ENCODE data around the gene TTYH1.
"Not testable (repeated sequence)": the region's sequence is repeated elsewhere in the genome, so short reads cannot be mapped to it uniquely, and the experiment has no call there.

Gene TTYH1

DNA sequence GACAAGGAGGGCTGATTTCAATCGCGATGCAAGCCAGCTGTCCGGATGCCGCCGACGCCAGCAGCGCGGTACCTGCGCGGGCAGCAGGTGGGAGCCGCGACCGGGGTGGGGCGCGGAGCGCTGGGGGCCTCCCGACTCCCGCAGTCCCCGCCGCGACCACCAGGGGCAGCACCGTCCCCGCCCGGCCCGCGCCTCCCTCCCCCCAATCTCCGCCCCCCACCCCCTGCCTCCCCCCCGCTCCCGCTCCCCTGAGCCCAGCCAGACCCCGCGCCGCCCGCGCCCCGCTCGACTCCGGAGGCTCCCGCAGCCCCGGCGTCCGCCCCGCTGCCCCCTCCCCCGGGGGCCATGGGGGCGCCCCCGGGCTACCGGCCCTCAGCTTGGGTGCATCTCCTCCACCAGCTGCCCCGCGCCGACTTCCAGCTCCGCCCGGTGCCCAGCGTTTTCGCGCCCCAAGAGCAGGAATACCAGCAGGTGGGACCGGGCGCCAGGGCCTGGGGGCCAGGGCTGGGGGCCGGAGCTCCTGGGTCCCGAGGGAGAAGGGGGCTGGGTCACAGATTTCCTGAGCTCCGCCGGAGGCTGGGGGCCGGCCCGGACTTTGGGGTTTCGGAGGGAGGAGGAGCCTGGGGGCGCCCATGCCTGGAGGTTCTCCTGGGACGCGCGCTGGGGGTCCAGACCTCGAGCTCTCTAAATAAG, at the start of gene TTYH1:
TSS of gene TTYH1 (plus strand) at position 257 of the 693 bp plus-strand sequence. CDS start at position 346, 89 bp downstream.
- DNase-seq (ENCODE audit: low read depth), result no peak

GRCh38 chr19:54365798-54366197, 49.5 kb upstream of the TTYH1 start:
- not testable (repeated sequence) for DNase-seq (ENCODE audit: low read depth)

DNA sequence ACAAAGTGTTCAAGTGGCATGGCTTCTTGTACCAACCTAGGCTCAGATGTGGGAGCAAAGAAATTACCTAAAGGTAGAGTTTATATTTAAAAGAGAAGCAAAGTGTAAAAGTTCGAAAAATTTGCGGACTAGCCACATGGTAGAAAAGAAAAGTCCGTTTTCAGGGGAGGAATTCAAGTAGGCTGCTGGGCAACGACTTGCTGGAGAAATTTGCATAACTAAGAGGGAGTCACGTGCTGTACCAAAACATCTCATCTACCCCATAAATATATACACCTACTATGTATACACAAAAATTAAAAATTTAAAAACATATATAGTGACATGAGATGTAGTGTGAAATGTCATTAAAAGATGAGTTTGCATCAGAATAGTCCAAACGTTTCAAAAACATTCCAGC, 48.5 kb upstream of the TTYH1 start:
- no peak for DNase-seq (ENCODE audit: low read depth)

DNA sequence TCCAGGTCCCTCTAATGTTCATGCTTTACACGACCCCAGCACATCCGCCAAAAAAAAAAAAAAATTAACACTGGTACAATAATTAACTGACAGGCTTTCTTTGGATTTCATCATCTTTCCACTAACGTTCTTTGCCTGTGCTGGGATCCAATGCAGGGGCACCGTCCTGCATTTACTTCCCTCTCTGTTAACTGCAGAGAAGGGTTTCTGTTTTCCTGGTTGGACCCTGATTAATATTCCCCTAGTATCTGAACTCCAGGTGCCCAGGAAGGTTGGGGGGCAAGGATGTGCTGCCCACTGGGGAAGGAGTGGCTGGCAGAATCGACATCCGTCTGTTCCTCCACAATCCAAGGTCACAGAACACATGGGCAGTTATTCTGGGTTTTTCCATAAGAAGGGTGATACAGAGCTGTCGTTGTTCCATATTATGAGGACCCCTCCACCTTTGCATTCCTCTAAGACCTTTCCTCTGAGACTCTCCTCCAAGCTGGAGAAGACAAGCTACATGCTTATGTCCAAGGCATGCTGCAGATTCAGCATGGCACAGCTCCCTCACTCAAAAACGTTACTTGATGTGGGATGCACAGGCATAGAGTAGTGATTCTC, 46.1 kb upstream of the TTYH1 start:
- no peak for DNase-seq (ENCODE audit: low read depth)

DNA sequence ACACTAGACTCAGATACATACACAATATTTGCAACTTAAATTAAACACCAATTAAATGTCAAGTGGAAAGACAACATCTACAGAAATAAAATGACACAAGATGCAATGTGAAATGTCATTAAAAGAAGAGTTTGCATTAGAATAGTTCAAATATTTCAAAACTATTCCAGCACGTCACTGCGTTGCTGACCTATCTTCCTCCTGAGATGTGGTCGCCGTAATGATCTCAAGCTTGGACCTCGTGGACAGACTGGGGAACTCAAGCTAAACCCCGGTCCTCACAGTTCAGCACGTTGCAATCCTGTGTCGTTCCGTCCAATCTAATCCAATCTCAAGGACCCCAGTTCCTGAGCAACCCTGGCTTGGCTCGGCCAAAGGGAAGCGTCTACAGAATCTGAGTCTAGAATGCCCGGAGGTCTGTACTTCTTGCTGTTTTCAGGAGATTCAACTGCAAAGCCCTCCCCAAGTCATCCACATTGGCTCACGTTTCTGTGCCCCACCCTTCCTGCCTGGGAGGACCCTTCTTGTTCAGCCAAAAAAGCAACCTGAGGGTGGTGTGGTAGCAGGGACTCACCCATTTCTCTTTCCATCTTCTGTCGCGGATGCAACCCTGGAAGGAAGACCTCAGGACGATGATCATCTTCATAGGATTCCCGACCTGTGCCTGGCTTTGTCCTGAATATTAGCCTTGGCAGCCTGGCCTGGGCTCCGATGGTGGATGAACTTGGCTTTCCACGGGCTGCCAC, 45.4 kb upstream of the TTYH1 start:
- not testable (repeated sequence) for DNase-seq (ENCODE audit: low read depth)

DNA sequence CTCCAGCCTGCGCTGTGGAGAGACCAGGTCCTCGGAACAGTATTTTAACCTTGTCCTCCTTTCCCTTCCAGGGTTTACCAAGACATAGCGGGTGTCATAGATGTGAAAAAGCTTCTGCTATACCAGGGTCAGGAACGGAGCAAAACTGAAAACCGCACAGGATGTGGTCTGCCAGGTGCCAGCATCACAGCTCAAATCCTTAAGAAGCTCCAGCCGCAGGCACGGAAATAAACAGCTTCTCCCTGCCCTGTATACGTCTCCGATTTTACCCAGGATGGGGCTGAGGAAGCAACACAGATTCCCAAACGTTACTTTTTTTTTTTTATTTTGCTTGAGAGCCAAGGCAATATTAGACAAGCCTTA, 44.8 kb upstream of the TTYH1 start:
- not testable (repeated sequence) for DNase-seq (ENCODE audit: low read depth)

DNA sequence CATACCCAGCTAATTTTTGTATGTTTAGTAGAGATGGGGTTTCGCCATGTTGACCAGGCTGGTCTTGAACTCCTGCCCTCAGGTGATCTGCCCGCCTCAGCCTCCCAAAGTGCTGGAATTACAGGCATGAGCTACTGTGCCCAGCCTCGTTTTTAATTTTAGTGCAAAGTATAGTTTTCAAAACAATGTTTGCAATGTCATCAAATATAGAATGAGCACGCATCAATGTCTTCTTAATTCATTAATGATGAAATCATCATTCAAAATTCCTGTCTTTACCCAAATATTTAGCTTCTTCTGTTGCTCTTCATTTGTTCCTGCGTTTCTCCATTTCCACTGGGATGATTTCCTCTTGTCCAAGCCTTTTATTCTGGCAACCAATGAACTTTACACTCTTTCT, 43.8 kb upstream of the TTYH1 start:
- not testable (repeated sequence) for DNase-seq (ENCODE audit: low read depth)

DNA sequence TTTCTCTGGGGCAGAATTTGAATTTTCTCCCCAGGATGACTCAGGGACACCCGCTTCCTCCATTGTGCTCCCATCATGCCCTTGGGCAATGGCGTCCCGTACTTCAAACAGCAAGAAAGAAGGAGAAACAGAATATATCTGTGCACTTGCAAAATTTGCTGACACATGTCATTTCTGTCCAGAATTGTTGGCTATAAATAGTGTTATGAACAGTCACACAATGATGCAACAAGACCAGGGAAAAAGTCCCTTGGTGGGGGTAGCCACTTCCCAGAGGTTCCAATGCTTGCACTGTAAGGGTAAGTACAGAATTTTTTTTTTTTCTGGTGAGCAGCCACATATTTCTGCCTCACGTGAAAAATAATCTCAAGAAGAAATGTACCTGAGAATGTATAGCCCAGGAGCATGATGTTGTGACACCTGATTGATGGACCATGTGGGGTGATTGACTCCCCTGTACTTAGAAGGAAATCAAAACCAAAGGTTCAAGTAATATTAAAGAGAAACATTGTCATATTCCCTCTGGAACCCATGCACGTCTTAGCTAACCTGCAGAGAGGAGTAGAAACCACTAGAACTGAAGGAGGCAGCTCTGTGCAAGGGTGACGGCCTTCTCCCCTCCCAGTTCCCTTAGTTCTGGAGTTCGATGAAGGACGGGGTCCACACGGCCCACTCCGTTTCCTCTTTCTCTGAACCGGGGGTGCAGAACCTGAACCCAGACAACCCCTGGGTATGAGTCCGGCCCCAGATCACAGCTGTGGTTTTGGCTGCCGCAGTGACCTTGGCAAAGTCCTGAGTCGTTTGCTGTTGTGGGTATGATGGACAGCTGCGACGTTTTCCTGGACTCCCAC, 41.3 kb upstream of the TTYH1 start:
- no peak for DNase-seq (ENCODE audit: low read depth)

GRCh38 chr19:54375181-54375938, 39.9 kb upstream of the TTYH1 start:
- DNase-seq (ENCODE audit: low read depth), result not testable (repeated sequence)

GRCh38 chr19:54376610-54377285, 38.5 kb upstream of the TTYH1 start:
- DNase-seq (ENCODE audit: low read depth), result no peak

- no peak for DNase-seq (ENCODE audit: low read depth)
Measured at GRCh38 chr19:54379187-54379678, 36.0 kb upstream of the TTYH1 start.

DNA sequence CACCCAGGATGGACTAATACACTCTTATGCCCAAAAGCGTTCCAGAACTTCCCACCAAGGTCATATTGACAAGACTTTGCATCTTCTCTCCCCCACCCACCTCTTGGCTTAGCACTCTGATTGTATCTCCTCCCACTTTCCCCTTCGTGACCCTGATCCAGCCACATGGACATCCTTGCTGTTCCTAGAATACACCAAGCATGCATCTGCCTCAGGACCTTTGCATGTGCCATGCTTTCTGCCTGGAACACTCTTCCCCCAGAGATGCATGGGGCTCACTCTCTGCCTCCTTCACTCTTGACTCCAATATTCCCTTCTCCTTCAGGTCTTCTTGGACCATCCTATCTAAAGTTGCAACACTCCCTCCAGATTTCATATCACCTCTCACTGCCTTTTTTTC, 34.4 kb upstream of the TTYH1 start:
- no peak for DNase-seq (ENCODE audit: low read depth)

GRCh38 chr19:54382041-54382440, 33.2 kb upstream of the TTYH1 start:
- DNase-seq (ENCODE audit: low read depth), result not testable (repeated sequence)

- no peak for DNase-seq (ENCODE audit: low read depth)
Measured at GRCh38 chr19:54383330-54383729, 31.9 kb upstream of the TTYH1 start.

DNA sequence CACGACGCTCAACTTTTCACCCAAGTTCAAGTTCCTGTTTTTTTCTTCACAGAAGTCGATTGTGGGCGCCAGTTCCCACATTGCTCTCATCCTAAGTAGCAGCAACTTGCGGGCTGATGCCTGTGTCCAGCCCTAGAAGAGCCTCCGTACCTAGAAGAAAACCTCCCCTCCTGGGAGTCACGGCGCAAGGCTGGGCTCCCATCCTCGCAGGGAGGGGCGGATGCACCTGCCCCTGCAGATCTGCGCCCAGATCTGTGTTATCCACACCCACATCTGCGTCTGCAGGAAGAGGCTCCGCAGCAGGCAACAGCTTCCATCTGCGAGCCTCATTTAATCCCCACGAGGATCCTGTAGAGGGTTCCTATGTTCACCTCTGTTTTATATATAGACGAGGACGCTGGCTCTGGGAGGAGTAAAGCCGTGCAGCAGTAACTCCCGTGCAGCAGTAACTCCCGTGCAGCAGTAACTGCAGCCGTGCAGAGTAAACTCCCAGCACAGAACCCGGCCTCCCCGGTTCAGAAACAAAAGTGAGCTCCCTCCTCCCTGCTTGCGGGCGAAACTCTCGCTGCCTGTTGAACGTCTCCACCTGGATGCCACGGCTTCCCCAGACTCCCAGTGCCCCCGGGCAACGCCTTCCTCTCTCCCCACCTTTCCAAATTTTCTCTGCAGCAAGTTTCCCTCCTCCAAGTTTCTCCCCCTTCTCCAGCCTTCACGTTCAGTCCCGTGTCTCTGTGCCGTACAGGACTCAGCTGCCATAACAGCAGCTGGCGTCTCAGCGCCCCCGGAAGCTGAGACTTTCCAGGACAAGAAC, 27.1 kb upstream of the TTYH1 start:
- no peak for DNase-seq (ENCODE audit: low read depth)

- DNase-seq (ENCODE audit: low read depth), result no peak
Measured at GRCh38 chr19:54388802-54389139, 26.5 kb upstream of the TTYH1 start.

- DNase-seq (ENCODE audit: low read depth), result no peak
Measured at GRCh38 chr19:54389553-54389952, 25.7 kb upstream of the TTYH1 start.

DNA sequence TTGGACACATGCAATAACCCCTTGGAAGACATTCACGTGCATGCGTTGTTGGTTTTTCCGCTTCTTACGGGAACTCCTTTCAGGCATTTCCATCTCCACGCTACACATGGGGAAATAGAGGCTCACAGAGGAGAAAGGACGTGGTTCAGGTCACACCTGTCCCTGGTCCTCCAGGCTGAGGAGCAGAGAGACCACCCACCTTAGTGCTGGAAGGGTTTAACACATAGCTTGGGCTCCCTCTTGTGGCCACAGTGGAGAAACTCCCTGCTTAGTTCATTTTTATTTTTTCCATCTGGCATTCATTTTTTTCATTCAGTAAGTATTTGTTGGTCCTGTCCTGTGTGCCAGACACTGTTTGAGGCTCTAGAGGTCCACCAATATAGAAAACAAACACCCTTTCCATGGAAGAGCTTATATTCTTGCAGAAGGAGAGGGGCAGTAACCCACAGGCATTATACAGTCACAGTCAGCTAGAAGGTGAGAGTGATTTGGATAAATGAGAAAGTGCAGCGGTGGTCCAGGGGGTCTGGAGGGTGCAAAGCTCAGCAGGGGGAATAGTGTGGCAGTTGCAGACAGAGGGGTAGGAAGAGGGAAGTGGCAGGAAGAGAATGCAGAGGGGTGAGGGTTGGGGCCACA, 24.2 kb upstream of the TTYH1 start:
- DNase-seq (ENCODE audit: low read depth), result peak; percentile 43

- DNase-seq (ENCODE audit: low read depth), result no peak
Measured at GRCh38 chr19:54391589-54392061, 23.6 kb upstream of the TTYH1 start.

Data from fibroblast of gingiva (primary cell).